Measurements from ENCODE around the gene KLK11. TPM values are rescaled to one million over a fixed set of nuclear protein-coding genes. Genes with fewer than 3 reads are reported as not detected.

Gene KLK11
- total RNA-seq, 1 donor from 2014 or later = not detected

GRCh38 chr19:51036519-51036918 lies 10.1 kb upstream of the KLK11 start:
- Mint-ChIP-seq H3K4me1 (ENCODE audit: low read depth, unreplicated experiment) (no peaks in the 10 kb centered on the region), H3K36me3 (ENCODE audit: low read depth, unreplicated experiment) (no peaks in the 10 kb centered on the region), H3K4me3 (ENCODE audit: unreplicated experiment) (no peak overlapping the region), H3K9me3 (ENCODE audit: unreplicated experiment) (peaks cover 1% of the 10 kb centered on the region), H3K27me3 (ENCODE audit: low read depth, unreplicated experiment) (peaks cover 19% of the 10 kb centered on the region), H3K27ac (ENCODE audit: unreplicated experiment) (no peak overlapping the region)
- H4K20me1 ChIP-seq (ENCODE audit: insufficient read depth, low read length) = no peaks in the 10 kb centered on the region
- no peak overlapping the region for H3K4me3 ChIP-seq (ENCODE audit: insufficient read depth, low read depth, low read length)
- H3K4me2 ChIP-seq (ENCODE audit: low read length) = no peak overlapping the region
- no peaks in the 10 kb centered on the region for H3K9me3 ChIP-seq (ENCODE audit: insufficient read depth, low read depth, low read length)
- H3K36me3 ChIP-seq (ENCODE audit: insufficient read depth, low read length) = no peaks in the 10 kb centered on the region
- DNase-seq (ENCODE audit: low read depth) (no peak), FAIRE-seq (no peak)
- no peaks in the 10 kb centered on the region for H3K79me2 ChIP-seq (ENCODE audit: insufficient read depth, low read length)
- H2AFZ ChIP-seq (ENCODE audit: low read depth, low read length) = no peak overlapping the region
- no peaks in the 10 kb centered on the region for H3K4me1 ChIP-seq (ENCODE audit: insufficient read depth, low read length)
- H3K9ac ChIP-seq (ENCODE audit: low read length) = no peak overlapping the region
- no peak overlapping the region for H3K27ac ChIP-seq (ENCODE audit: low read depth, low read length)
- no peak for TF ChIP-seq EZH2 (IDR thresholded peaks at IDR 0.05; ENCODE audit: insufficient read depth, low read length)
- TF ChIP-seq, protein P1, sequence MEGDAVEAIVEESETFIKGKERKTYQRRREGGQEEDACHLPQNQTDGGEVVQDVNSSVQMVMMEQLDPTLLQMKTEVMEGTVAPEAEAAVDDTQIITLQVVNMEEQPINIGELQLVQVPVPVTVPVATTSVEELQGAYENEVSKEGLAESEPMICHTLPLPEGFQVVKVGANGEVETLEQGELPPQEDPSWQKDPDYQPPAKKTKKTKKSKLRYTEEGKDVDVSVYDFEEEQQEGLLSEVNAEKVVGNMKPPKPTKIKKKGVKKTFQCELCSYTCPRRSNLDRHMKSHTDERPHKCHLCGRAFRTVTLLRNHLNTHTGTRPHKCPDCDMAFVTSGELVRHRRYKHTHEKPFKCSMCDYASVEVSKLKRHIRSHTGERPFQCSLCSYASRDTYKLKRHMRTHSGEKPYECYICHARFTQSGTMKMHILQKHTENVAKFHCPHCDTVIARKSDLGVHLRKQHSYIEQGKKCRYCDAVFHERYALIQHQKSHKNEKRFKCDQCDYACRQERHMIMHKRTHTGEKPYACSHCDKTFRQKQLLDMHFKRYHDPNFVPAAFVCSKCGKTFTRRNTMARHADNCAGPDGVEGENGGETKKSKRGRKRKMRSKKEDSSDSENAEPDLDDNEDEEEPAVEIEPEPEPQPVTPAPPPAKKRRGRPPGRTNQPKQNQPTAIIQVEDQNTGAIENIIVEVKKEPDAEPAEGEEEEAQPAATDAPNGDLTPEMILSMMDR (IDR thresholded peaks at IDR 0.05; ENCODE audit: insufficient read depth, low read depth, low read length) = no peak
- H3K27me3 ChIP-seq (ENCODE audit: insufficient read depth, low read length) = no peaks in the 10 kb centered on the region

- H3K4me3 ChIP-seq (ENCODE audit: insufficient read depth, low read depth, low read length) = no peak within 1 kb of the TSS
- no peaks in the 10 kb centered on the region for H3K36me3 ChIP-seq (ENCODE audit: insufficient read depth, low read length)
- no peak within 1 kb of the TSS for H3K4me2 ChIP-seq (ENCODE audit: low read length)
- Mint-ChIP-seq H3K9me3 (ENCODE audit: unreplicated experiment) (peaks cover 7% of the 10 kb centered on the region), H3K4me1 (ENCODE audit: low read depth, unreplicated experiment) (no peaks in the 10 kb centered on the region), H3K4me3 (ENCODE audit: unreplicated experiment) (no peak within 1 kb of the TSS), H3K36me3 (ENCODE audit: low read depth, unreplicated experiment) (no peaks in the 10 kb centered on the region), H3K27me3 (ENCODE audit: low read depth, unreplicated experiment) (peaks cover 20% of the 10 kb centered on the region), H3K27ac (ENCODE audit: unreplicated experiment) (no peak within 1 kb of the TSS)
- no peaks in the 10 kb centered on the region for H3K9me3 ChIP-seq (ENCODE audit: insufficient read depth, low read depth, low read length)
- FAIRE-seq (no peak), DNase-seq (ENCODE audit: low read depth) (no peak)
- H4K20me1 ChIP-seq (ENCODE audit: insufficient read depth, low read length) = no peaks in the 10 kb centered on the region
- no peak within 1 kb of the TSS for H3K9ac ChIP-seq (ENCODE audit: low read length)
- no peaks in the 10 kb centered on the region for H3K4me1 ChIP-seq (ENCODE audit: insufficient read depth, low read length)
- TF ChIP-seq EZH2 (IDR thresholded peaks at IDR 0.05; ENCODE audit: insufficient read depth, low read length) = no peak
- TF ChIP-seq, protein P1 (IDR thresholded peaks at IDR 0.05; ENCODE audit: insufficient read depth, low read depth, low read length) = no peak
- no peaks in the 10 kb centered on the region for H3K79me2 ChIP-seq (ENCODE audit: insufficient read depth, low read length)
- no peaks in the 10 kb centered on the region for H3K27me3 ChIP-seq (ENCODE audit: insufficient read depth, low read length)
- H2AFZ ChIP-seq (ENCODE audit: low read depth, low read length) = no peak within 1 kb of the TSS
- no peak within 1 kb of the TSS for H3K27ac ChIP-seq (ENCODE audit: low read depth, low read length)
Observed at GRCh38 chr19:51034704-51035103, 8.3 kb upstream of the KLK11 start, which contains the start of gene KLK12. KLK12 (minus strand) TSS chr19:51035002; CDS start chr19:51034621, 381 bp downstream.

DNA sequence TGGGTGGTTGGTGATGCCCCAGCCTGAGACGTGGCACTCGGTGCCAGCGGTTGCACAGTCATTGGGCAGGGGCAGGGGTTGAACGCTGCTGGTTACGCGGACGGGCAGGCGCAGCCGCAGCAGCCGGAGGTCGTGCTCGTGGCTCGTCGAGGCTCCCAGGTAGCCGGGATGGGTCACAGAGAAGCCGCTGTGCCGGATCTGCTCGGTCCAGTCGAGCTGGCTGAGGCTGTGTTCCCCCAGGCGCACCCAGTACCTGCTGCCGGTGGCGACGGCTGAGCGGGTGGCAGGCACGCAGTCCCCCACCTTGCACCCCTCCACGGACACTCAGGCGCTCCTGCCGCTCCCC lies 5.4 kb upstream of the KLK11 start:
- H3K36me3 ChIP-seq (ENCODE audit: insufficient read depth, low read length) = no peaks in the 10 kb centered on the region
- no peak for DNase-seq (ENCODE audit: low read depth)
- no peak overlapping the region for H3K4me3 Mint-ChIP-seq (ENCODE audit: unreplicated experiment)
- no peak overlapping the region for H3K9ac ChIP-seq (ENCODE audit: low read length)
- H3K4me1 ChIP-seq (ENCODE audit: insufficient read depth, low read length) = no peaks in the 10 kb centered on the region
- no peaks in the 10 kb centered on the region for H3K79me2 ChIP-seq (ENCODE audit: insufficient read depth, low read length)
- H3K4me1 Mint-ChIP-seq (ENCODE audit: low read depth, unreplicated experiment) = no peaks in the 10 kb centered on the region
- H3K4me3 ChIP-seq (ENCODE audit: insufficient read depth, low read depth, low read length) = no peak overlapping the region
- FAIRE-seq = no peak
- H3K27me3 Mint-ChIP-seq (ENCODE audit: low read depth, unreplicated experiment) = peaks cover 39% of the 10 kb centered on the region
- H3K4me2 ChIP-seq (ENCODE audit: low read length) = no peak overlapping the region
- H3K36me3 Mint-ChIP-seq (ENCODE audit: low read depth, unreplicated experiment) = no peaks in the 10 kb centered on the region
- peaks cover 7% of the 10 kb centered on the region for H3K9me3 Mint-ChIP-seq (ENCODE audit: unreplicated experiment)
- no peaks in the 10 kb centered on the region for H3K27me3 ChIP-seq (ENCODE audit: insufficient read depth, low read length)
- no peak overlapping the region for H2AFZ ChIP-seq (ENCODE audit: low read depth, low read length)
- no peak for TF ChIP-seq EZH2 (IDR thresholded peaks at IDR 0.05; ENCODE audit: insufficient read depth, low read length)
- TF ChIP-seq, protein P1 (IDR thresholded peaks at IDR 0.05; ENCODE audit: insufficient read depth, low read depth, low read length) = no peak
- no peaks in the 10 kb centered on the region for H4K20me1 ChIP-seq (ENCODE audit: insufficient read depth, low read length)
- no peak overlapping the region for H3K27ac ChIP-seq (ENCODE audit: low read depth, low read length)
- no peaks in the 10 kb centered on the region for H3K9me3 ChIP-seq (ENCODE audit: insufficient read depth, low read depth, low read length)
- H3K27ac Mint-ChIP-seq (ENCODE audit: unreplicated experiment) = no peak overlapping the region
